NB4 (cell line): ENCODE results near the gene RSL24D1.

ENCODE experiments used
- MYC ChIP-seq: IDR thresholded peaks from 2 replicates; pipeline ENCODE4 v1.6.1; 2011; ENCODE audit warnings: low read depth, low read length
- POLR2A ChIP-seq: IDR thresholded peaks from 2 replicates; pipeline ENCODE4 v1.6.1; 2011; ENCODE audit warnings: mild to moderate bottlenecking; ENCODE audit not compliant: insufficient read length; ENCODE audit errors: extremely low read depth
- TF ChIP-seq, protein P1 (sequence below): IDR thresholded peaks from one replicate; pipeline ENCODE4 v1.5.1; 2012; ENCODE audit warnings: low read depth, low read length

DNA sequence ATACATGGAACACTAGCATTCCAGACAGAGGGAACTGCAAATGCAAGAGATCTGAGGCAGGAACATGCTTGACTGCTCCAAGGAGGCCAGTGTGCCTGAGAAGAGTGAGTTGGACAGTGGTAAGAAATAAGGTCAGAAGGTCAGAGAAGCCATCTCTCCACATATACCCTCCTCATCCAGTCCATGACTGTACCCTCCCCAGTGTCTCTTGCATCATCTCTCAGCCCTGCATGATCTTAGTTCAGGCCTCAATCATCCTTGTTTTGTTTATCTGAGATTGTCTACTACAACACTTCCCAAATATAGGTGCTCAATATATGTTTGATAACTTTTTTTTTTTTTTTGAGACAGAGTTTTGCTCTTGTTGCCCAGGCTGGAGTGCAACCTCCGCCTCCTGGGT is 5.5 kb upstream of the RSL24D1 start:
- no peak for TF ChIP-seq POLR2A
- TF ChIP-seq, protein P1, sequence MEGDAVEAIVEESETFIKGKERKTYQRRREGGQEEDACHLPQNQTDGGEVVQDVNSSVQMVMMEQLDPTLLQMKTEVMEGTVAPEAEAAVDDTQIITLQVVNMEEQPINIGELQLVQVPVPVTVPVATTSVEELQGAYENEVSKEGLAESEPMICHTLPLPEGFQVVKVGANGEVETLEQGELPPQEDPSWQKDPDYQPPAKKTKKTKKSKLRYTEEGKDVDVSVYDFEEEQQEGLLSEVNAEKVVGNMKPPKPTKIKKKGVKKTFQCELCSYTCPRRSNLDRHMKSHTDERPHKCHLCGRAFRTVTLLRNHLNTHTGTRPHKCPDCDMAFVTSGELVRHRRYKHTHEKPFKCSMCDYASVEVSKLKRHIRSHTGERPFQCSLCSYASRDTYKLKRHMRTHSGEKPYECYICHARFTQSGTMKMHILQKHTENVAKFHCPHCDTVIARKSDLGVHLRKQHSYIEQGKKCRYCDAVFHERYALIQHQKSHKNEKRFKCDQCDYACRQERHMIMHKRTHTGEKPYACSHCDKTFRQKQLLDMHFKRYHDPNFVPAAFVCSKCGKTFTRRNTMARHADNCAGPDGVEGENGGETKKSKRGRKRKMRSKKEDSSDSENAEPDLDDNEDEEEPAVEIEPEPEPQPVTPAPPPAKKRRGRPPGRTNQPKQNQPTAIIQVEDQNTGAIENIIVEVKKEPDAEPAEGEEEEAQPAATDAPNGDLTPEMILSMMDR, result no peak
- no peak for TF ChIP-seq MYC
